Thyroid gland (tissue), 4 donors: ENCODE results near the gene GH1.
"Not testable (repeated sequence)": the region's sequence is repeated elsewhere in the genome, so short reads cannot be mapped to it uniquely, and the experiment has no call there.

Experiments
- CTCF ChIP-seq, 6 experiments: fragments of 200-600 bp in 3 of 6; fragments of 450-650 bp in 3 of 6; sonication (generic) in 3 of 6; IDR thresholded peaks; one replicate each; pipeline ENCODE4 v1.5.1; 2016 to 2019; ENCODE audit warnings: antibody characterized with exemption in 6 of 6, mild to moderate bottlenecking in 2 of 6, inconsistent platforms in 1 of 6, moderate library complexity in 1 of 6
- POLR2A ChIP-seq, 2 donors: fragments of 450-650 bp; IDR thresholded peaks; one replicate each; pipeline ENCODE4 v1.6.1; 2017; ENCODE audit warnings: antibody characterized with exemption in 2 of 2, mild to moderate bottlenecking in 2 of 2, moderate library complexity in 1 of 2

- TF ChIP-seq CTCF, POLR2A (IDR thresholded peaks at IDR 0.05): not testable (repeated sequence)
Observed at GRCh38 chr17:63874061-63874626, 44.5 kb downstream of the GH1 start.
